ENCODE measurements around the gene COL19A1.
"Not testable (repeated sequence)": the region's sequence is repeated elsewhere in the genome, so short reads cannot be mapped to it uniquely, and the experiment has no call there.

Gene COL19A1

GRCh38 chr6:69866351-69866769 lies at the start of gene COL19A1:
Gene COL19A1 (plus strand): TSS chr6:69866556. CDS start chr6:69879568, 13,012 bp downstream.
- intact Hi-C loops (cut with DNase I): no loop called here
- DNase-seq: peak in 34 of 42 donors; percentile 7 to 49 (median 24)

- intact Hi-C loops (cut with DNase I): no loop called here
- no peak for DNase-seq
These were observed 49.8 kb upstream of the COL19A1 start for GRCh38 chr6:69816569-69816968.

- DNase-seq: no peak
- intact Hi-C loops (cut with DNase I): no loop called here
These were observed 49.0 kb upstream of the COL19A1 start for GRCh38 chr6:69817358-69817757.

- DNase-seq: no peak
- intact Hi-C loops (cut with DNase I): no loop called here
These were observed 48.0 kb upstream of the COL19A1 start for GRCh38 chr6:69818223-69818930.

- no peak for DNase-seq
- intact Hi-C loops (cut with DNase I): no loop called here
These were observed 47.2 kb upstream of the COL19A1 start for GRCh38 chr6:69819138-69819537.

GRCh38 chr6:69820018-69820417 lies 46.3 kb upstream of the COL19A1 start:
- intact Hi-C loops (cut with DNase I): no loop called here

GRCh38 chr6:69820438-69820837 lies 45.9 kb upstream of the COL19A1 start:
- intact Hi-C loops (cut with DNase I): no loop called here
- DNase-seq: no peak

More at GRCh38 chr6:69820018-69820417, 46.3 kb upstream of the COL19A1 start:
- DNase-seq: no peak

- DNase-seq; intact Hi-C loops (cut with DNase I): not testable (repeated sequence)
These were observed 42.0 kb upstream of the COL19A1 start for GRCh38 chr6:69824355-69824754.

GRCh38 chr6:69825904-69826303 lies 40.5 kb upstream of the COL19A1 start:
- intact Hi-C loops (cut with DNase I): no loop called here
- no peak for DNase-seq

- no peak for DNase-seq
- intact Hi-C loops (cut with DNase I): no loop called here
These were observed 39.0 kb upstream of the COL19A1 start for GRCh38 chr6:69827276-69827893.

GRCh38 chr6:69832558-69832957 lies 33.8 kb upstream of the COL19A1 start:
- intact Hi-C loops (cut with DNase I): no loop called here
- no peak for DNase-seq

GRCh38 chr6:69835414-69836179 lies 30.8 kb upstream of the COL19A1 start:
- DNase-seq: peak in 21 of 42 donors; percentile 5 to 70 (median 37)
- intact Hi-C loops (cut with DNase I): loop anchor here (5.0 kb wide), 1 partner anchor 272 kb away; no protein-coding TSS in a partner anchor

GRCh38 chr6:69841862-69842261 lies 24.5 kb upstream of the COL19A1 start:
- no peak for DNase-seq
- intact Hi-C loops (cut with DNase I): no loop called here

- intact Hi-C loops (cut with DNase I): no loop called here
- DNase-seq: no peak
These were observed 23.2 kb upstream of the COL19A1 start for GRCh38 chr6:69843189-69843588.

GRCh38 chr6:69846312-69846711 lies 20.0 kb upstream of the COL19A1 start:
- intact Hi-C loops (cut with DNase I): no loop called here
- no peak for DNase-seq

- intact Hi-C loops (cut with DNase I): no loop called here
- no peak for DNase-seq
These were observed 19.4 kb upstream of the COL19A1 start for GRCh38 chr6:69846770-69847491.

GRCh38 chr6:69847492-69847788 lies 18.9 kb upstream of the COL19A1 start:
- no peak for DNase-seq
- intact Hi-C loops (cut with DNase I): no loop called here

- no peak for DNase-seq
- intact Hi-C loops (cut with DNase I): no loop called here
These were observed 17.8 kb upstream of the COL19A1 start for GRCh38 chr6:69848552-69848951.

GRCh38 chr6:69852706-69853105 lies 13.7 kb upstream of the COL19A1 start:
- no peak for DNase-seq
- intact Hi-C loops (cut with DNase I): no loop called here

- intact Hi-C loops (cut with DNase I): no loop called here
These were observed 4.4 kb upstream of the COL19A1 start for GRCh38 chr6:69861986-69862385.

More at GRCh38 chr6:69861986-69862385, 4.4 kb upstream of the COL19A1 start:
- peak in 31 of 42 donors; percentile 5 to 81 (median 46) for DNase-seq

Data from head of caudate nucleus (tissue), 42 donors.